Peyer's patch (tissue), 4 donors: Measurements from ENCODE around the gene ZNF772.

Experiments used
- POLR2A ChIP-seq, 2 donors: fragments of 450-650 bp; IDR thresholded peaks; one replicate each; pipeline ENCODE4 v1.5.1; 2017; ENCODE audit warnings: antibody characterized with exemption in 2 of 2, mild to moderate bottlenecking in 2 of 2, moderate library complexity in 2 of 2
- TF ChIP-seq, protein P1 (sequence below), 6 experiments: fragments of 450-650 bp in 4 of 6; fragments of 200-600 bp in 2 of 6; sonication (generic) in 1 of 6; IDR thresholded peaks; one replicate each; pipeline ENCODE4 v1.5.1; 2017 to 2019; ENCODE audit warnings: antibody characterized with exemption in 6 of 6, mild to moderate bottlenecking in 3 of 6, moderate library complexity in 1 of 6

DNA sequence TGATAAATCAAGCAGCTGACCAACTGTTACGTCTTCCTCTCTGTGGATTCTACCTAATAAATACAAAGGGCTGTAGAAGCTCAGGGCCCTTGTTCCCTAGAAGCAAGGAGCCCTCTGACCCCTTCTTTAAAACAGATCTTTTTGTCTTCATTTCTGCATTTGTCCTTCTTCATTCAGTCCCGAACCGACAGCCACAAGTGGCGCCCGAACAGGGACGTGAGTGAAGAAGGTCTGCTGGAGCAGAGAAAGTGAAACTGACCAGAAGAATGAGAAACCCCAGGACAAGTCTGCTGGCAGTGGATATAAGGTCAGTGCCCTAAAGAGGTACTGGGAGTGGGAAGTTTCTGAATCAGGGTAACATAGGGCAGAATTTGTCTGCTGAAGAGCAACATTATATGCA is 35.5 kb upstream of the ZNF772 start:
- TF ChIP-seq POLR2A (IDR thresholded peaks at IDR 0.05): no peak
- TF ChIP-seq, protein P1, sequence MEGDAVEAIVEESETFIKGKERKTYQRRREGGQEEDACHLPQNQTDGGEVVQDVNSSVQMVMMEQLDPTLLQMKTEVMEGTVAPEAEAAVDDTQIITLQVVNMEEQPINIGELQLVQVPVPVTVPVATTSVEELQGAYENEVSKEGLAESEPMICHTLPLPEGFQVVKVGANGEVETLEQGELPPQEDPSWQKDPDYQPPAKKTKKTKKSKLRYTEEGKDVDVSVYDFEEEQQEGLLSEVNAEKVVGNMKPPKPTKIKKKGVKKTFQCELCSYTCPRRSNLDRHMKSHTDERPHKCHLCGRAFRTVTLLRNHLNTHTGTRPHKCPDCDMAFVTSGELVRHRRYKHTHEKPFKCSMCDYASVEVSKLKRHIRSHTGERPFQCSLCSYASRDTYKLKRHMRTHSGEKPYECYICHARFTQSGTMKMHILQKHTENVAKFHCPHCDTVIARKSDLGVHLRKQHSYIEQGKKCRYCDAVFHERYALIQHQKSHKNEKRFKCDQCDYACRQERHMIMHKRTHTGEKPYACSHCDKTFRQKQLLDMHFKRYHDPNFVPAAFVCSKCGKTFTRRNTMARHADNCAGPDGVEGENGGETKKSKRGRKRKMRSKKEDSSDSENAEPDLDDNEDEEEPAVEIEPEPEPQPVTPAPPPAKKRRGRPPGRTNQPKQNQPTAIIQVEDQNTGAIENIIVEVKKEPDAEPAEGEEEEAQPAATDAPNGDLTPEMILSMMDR (IDR thresholded peaks at IDR 0.05): no peak
